Measurements from ENCODE around the gene CDH13. TPM values are rescaled to one million over a fixed set of nuclear protein-coding genes. Genes with fewer than 3 reads are reported as not detected.

CDH13 gene
- total and polyA plus RNA-seq, 2 of the 8 experiments (the other 6 are each of a cell fraction or from before 2014, with no cell fraction given) = 2.3 to 2.4 TPM

DNA sequence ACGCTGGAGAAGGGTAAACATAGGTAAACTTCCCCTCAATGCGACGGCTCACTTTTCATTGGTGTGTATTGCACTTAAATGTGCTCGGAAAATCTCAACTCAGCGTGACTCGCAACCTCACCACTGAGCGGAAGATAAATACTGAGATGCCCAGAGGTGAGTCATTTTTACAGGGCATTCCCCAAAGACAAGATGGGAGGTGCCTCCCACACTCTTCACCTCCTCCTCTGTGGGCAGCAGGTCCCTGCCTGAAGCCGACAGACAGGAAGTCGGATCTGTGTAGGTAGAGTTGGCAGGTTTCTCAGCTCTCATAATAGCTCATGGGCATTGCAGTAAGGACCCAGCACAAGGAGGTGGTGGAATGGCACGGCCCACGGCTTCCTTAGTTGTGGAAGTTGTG is 906.4 kb downstream of the CDH13 start:
- Histone ChIP-seq H4K5ac (ENCODE audit: insufficient read length, low read depth, low read length) (no peak overlapping the region), H4K91ac (replicated peaks; ENCODE audit: insufficient read length, low read length) (no peak overlapping the region), H3K23me2 (ENCODE audit: low read depth, low read length) (no peaks in the 10 kb centered on the region), H3K23ac (ENCODE audit: insufficient read length) (no peak overlapping the region), H3K79me1 (ENCODE audit: low read depth, low read length) (no peaks in the 10 kb centered on the region), H3K14ac (ENCODE audit: insufficient read length) (no peak overlapping the region), H2AFZ (ENCODE audit: low read length) (no peak overlapping the region), H2BK15ac (ENCODE audit: low read length) (no peak overlapping the region), H3K9ac (replicated peaks in 1 of 4; ENCODE audit: extremely low read depth in 1 of 4, low read depth in 3 of 4, low read length in 3 of 4) (no peak overlapping the region), H3K79me2 (ENCODE audit: control insufficient read depth in 1 of 2, insufficient read depth in 2 of 2, low read length in 2 of 2) (no peaks in the 10 kb centered on the region), H2BK20ac (ENCODE audit: low read length) (no peak overlapping the region), H3K27me3 (replicated peaks in 1 of 4; ENCODE audit: control insufficient read depth in 3 of 4, extremely low read depth in 1 of 4, insufficient read depth in 3 of 4, low read length in 3 of 4) (no peaks in the 10 kb centered on the region), H2BK120ac (replicated peaks; ENCODE audit: low read depth, low read length) (no peak overlapping the region), H3K4ac (replicated peaks; ENCODE audit: insufficient read length, low read depth, low read length) (no peak overlapping the region), H3K56ac (replicated peaks; ENCODE audit: insufficient read length, low read depth, low read length) (no peak overlapping the region), H2AK5ac (ENCODE audit: low read depth, low read length) (0 out of 2 replicates have a peak overlapping the region, but pooled peaks have one; percentile 19), H3K18ac (ENCODE audit: extremely low read depth, low read length) (no peak overlapping the region), H2BK12ac (ENCODE audit: low read depth, low read length) (no peak overlapping the region), H3K4me2 (ENCODE audit: insufficient read depth in 1 of 2, low read depth in 2 of 2, low read length in 2 of 2) (no peak overlapping the region), H3K4me3 (ENCODE audit: extremely low read depth in 1 of 4, insufficient read depth in 2 of 4, low read depth in 3 of 4, low read length in 4 of 4) (no peak overlapping the region), H3K27ac (ENCODE audit: low read depth, low read length) (no peak overlapping the region), H4K20me1 (replicated peaks in 1 of 2; ENCODE audit: control insufficient read depth in 1 of 2, insufficient read depth in 2 of 2, low read length in 2 of 2) (no peaks in the 10 kb centered on the region), H4K8ac (ENCODE audit: extremely low read depth, insufficient read depth, low read length) (no peak overlapping the region), H3K9me3 (ENCODE audit: insufficient read depth in 2 of 2, low read depth in 1 of 2, low read length in 1 of 2) (peaks cover 0 to 3% of the 10 kb centered on the region in 2 experiments; a peak in 1 of 4 replicates), H3K4me1 (replicated peaks in 1 of 4; ENCODE audit: control insufficient read depth in 3 of 4, insufficient read depth in 4 of 4, low read length in 3 of 4) (no peaks in the 10 kb centered on the region), H2BK5ac (ENCODE audit: low read depth, low read length) (no peak overlapping the region), H3K36me3 (ENCODE audit: control insufficient read depth in 2 of 4, insufficient read depth in 4 of 4, low read length in 3 of 4) (no peaks in the 10 kb centered on the region)
- 92% methylated on average over 11 of the region's 11 CpGs; no CpG with 5 or more reads in 1 of the 2 experiments for WGBS, 2 experiments (ENCODE audit: extremely low coverage in 1 of 2, insufficient coverage in 1 of 2, insufficient read length in 1 of 2, insufficient replicate concordance in 2 of 2, low coverage in 1 of 2, low lambda C conversion rate in 2 of 2, missing lambda C conversion rate in 1 of 2)
- ChIA-PET CTCF (ENCODE audit: partially characterized antibody) (interaction anchor here (0.7 kb wide), 1 partner anchor 352 kb away, joined by 3 read pairs; no protein-coding TSS in a partner anchor), POLR2A (ENCODE audit: partially characterized antibody) (no interaction called here)
- no peak for FAIRE-seq
- DNase-seq (ENCODE audit: low read depth in 1 of 2, low spot score in 2 of 2) = no peak
- TF ChIP-seq CHD1 (IDR thresholded peaks at IDR 0.05; ENCODE audit: low read depth, low read length) (no peak), SP1 (IDR thresholded peaks at IDR 0.05; ENCODE audit: low read depth, low read length) (no peak)
